Prostate gland (tissue), 2 donors: ENCODE data around the gene THBS2. TPM values are rescaled to one million over a fixed set of nuclear protein-coding genes. Genes with fewer than 3 reads are reported as not detected.
A peak's percentile ranks its signal among the peaks of the same experiment; 100 is the strongest.

ENCODE experiments used
- DNase-seq: peaks from one replicate; pipeline ENCODE4 v3.0.0-alpha.2; 2019; ENCODE audit warnings: low spot score
- H3K27ac ChIP-seq, 2 donors: fragments of 200-600 bp; sonication (generic); 2 replicates each; pipeline ENCODE4 v1.5.1; 2017 to 2019
- H3K27me3 ChIP-seq: fragments of 200-600 bp; sonication (generic); replicated peaks from 2 replicates; pipeline ENCODE4 v1.5.1; 2019; ENCODE audit not compliant: insufficient read depth
- H3K36me3 ChIP-seq, 2 donors: fragments of 200-600 bp; sonication (generic); 1 replicate in 1 of 2; 2 replicates in 1 of 2; pipeline versions ENCODE4 v1.5.1 to v1.8.1; 2017 to 2019
- H3K4me1 ChIP-seq: fragments of 200-600 bp; sonication (generic); replicated peaks from 2 replicates; pipeline ENCODE4 v1.5.1; 2019
- H3K4me3 ChIP-seq, 2 donors: fragments of 200-600 bp; sonication (generic); 2 replicates each; pipeline ENCODE4 v1.5.1; 2017 to 2019
- H3K9me3 ChIP-seq: fragments of 200-600 bp; sonication (generic); 2 replicates; pipeline ENCODE4 v1.5.1; 2017
- POLR2A ChIP-seq: fragments of 450-650 bp; IDR thresholded peaks from one replicate; pipeline ENCODE4 v1.6.1; 2016; ENCODE audit warnings: antibody characterized with exemption, mild to moderate bottlenecking
- POLR2AphosphoS5 ChIP-seq: sonication (generic); formaldehyde crosslinking; IDR thresholded peaks from one replicate; pipeline ENCODE4 v1.6.1; 2017; ENCODE audit warnings: antibody characterized with exemption
- WGBS: methylation state at CpG from one replicate; pipeline ENCODE4 v1.1.5; 2018; 5-methylcytosine and 5-hydroxymethylcytosine counted together
- intact Hi-C: fragments of 100-400 bp; cut with DNase I; formaldehyde crosslinking; loops from one replicate; pipeline ENCODE4 v1.14.2; 2022
- total RNA-seq, 2 donors: library from RNA; depleted of rRNA; stranded (reverse); fragments of >200 nt; gene quantifications; one replicate each; pipeline ENCODE4 v1.1.0, GENCODE V29; 2016
- TF ChIP-seq, protein P1 (sequence below), 4 experiments: fragments of 200-600 bp in 2 of 4; fragments of 450-650 bp in 2 of 4; sonication (generic) in 2 of 4; IDR thresholded peaks; 1 replicate in 3 of 4; 2 replicates in 1 of 4; pipeline ENCODE4 v1.5.1; 2016 to 2019; ENCODE audit warnings: antibody characterized with exemption in 4 of 4, mild to moderate bottlenecking in 2 of 4, moderate library complexity in 2 of 4

THBS2 gene
- total RNA-seq, 2 donors from 2014 or later, result 3.3 to 10.9 TPM

- 87% methylated on average over 14 of the region's 14 CpGs for WGBS
- H3K27me3 ChIP-seq, result no peaks in the 10 kb centered on the region
- intact Hi-C loops, result no loop called here
- TF ChIP-seq POLR2AphosphoS5 (no peak), POLR2A (no peak)
- TF ChIP-seq, protein P1, sequence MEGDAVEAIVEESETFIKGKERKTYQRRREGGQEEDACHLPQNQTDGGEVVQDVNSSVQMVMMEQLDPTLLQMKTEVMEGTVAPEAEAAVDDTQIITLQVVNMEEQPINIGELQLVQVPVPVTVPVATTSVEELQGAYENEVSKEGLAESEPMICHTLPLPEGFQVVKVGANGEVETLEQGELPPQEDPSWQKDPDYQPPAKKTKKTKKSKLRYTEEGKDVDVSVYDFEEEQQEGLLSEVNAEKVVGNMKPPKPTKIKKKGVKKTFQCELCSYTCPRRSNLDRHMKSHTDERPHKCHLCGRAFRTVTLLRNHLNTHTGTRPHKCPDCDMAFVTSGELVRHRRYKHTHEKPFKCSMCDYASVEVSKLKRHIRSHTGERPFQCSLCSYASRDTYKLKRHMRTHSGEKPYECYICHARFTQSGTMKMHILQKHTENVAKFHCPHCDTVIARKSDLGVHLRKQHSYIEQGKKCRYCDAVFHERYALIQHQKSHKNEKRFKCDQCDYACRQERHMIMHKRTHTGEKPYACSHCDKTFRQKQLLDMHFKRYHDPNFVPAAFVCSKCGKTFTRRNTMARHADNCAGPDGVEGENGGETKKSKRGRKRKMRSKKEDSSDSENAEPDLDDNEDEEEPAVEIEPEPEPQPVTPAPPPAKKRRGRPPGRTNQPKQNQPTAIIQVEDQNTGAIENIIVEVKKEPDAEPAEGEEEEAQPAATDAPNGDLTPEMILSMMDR (IDR thresholded peaks at IDR 0.05), result no peak
- no peaks in the 10 kb centered on the region for H3K9me3 ChIP-seq
- no peak overlapping the region for H3K27ac ChIP-seq
- no peak overlapping the region for H3K4me3 ChIP-seq
- no peaks in the 10 kb centered on the region for H3K36me3 ChIP-seq
- no peak for DNase-seq
- no peaks in the 10 kb centered on the region for H3K4me1 ChIP-seq
Observed at GRCh38 chr6:169291646-169292337, 38.1 kb upstream of the THBS2 start.

GRCh38 chr6:169291148-169291547 lies 37.5 kb upstream of the THBS2 start:
- DNase-seq, result no peak
- H3K4me3 ChIP-seq, result no peak overlapping the region
- WGBS, result 93% methylated on average over 9 of the region's 9 CpGs
- H3K4me1 ChIP-seq, result no peaks in the 10 kb centered on the region
- no peaks in the 10 kb centered on the region for H3K27me3 ChIP-seq
- H3K27ac ChIP-seq, result no peak overlapping the region
- intact Hi-C loops, result no loop called here
- no peaks in the 10 kb centered on the region for H3K9me3 ChIP-seq
- TF ChIP-seq POLR2A (no peak), POLR2AphosphoS5 (no peak)
- TF ChIP-seq, protein P1 (IDR thresholded peaks at IDR 0.05), result no peak
- no peaks in the 10 kb centered on the region for H3K36me3 ChIP-seq

DNA sequence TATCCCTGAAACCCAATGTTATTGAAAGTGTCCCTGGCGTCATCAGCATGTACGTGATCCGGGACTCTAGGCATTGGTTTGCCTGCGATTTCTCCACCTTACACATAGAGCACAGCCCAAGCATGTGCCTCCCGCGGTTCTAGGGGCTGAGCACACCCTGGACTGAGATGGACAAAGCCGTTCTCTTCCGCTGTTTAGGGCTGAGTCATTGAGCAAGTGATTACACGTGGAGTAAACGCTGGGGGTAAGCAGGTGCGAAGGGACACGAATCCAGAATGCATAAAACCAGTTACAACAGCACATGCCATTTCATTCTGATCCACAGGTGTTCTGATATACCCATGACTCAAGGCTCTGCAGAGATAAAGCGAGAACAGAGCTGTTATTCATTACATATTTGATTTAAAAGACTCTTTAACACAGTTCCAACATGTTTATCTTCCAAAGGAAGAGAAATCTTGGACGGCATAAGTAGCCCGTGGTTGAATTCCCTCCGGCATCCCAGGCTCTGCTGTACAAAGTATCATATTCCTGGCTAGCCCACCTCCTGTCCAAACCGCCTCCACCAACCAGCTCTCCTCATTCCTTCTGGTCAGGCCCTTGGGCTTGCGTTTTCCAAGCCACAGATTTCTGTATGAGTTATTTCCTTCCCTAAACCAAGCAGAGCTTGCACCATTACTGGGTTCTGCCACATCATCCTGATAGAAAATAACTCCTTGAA lies 36.1 kb upstream of the THBS2 start:
- TF ChIP-seq POLR2A (no peak), POLR2AphosphoS5 (peak; percentile 51)
- TF ChIP-seq, protein P1 (IDR thresholded peaks at IDR 0.05), result no peak
- DNase-seq, result no peak
- H3K27ac ChIP-seq, result no peak overlapping the region
- H3K27me3 ChIP-seq, result no peaks in the 10 kb centered on the region
- no peak overlapping the region for H3K4me3 ChIP-seq
- 54% methylated on average over 18 of the region's 18 CpGs for WGBS
- H3K9me3 ChIP-seq, result no peaks in the 10 kb centered on the region
- H3K4me1 ChIP-seq, result no peaks in the 10 kb centered on the region
- no peaks in the 10 kb centered on the region for H3K36me3 ChIP-seq
- intact Hi-C loops, result no loop called here

DNA sequence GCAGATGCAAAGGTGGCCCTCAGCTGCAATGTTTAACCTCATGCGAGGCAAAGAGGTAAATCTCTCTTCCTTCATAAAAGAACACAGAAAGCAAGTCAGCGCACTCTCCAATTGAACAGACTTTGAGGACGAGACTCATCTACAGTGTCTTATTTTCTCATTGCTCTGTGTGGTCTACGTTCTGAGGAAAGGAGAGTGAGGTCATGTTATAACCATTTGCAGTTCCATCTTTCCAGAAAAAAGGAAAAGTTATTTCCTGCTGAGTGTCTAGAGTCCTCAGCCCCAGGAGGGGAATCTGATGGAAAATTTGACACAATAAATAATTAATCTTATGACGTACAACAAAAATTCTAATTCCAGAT lies 35.6 kb upstream of the THBS2 start:
- H3K4me3 ChIP-seq, result no peak overlapping the region
- DNase-seq, result no peak
- no peak for TF ChIP-seq POLR2A
- TF ChIP-seq, protein P1 (IDR thresholded peaks at IDR 0.05), result no peak
- no peak for TF ChIP-seq POLR2AphosphoS5
- H3K9me3 ChIP-seq, result no peaks in the 10 kb centered on the region
- no peak overlapping the region for H3K27ac ChIP-seq
- H3K27me3 ChIP-seq, result no peaks in the 10 kb centered on the region
- no peaks in the 10 kb centered on the region for H3K4me1 ChIP-seq
- no peaks in the 10 kb centered on the region for H3K36me3 ChIP-seq
- intact Hi-C loops, result no loop called here
- 86% methylated on average over 5 of the region's 5 CpGs for WGBS

GRCh38 chr6:169288591-169288990 lies 34.9 kb upstream of the THBS2 start:
- no peak overlapping the region for H3K27ac ChIP-seq
- DNase-seq, result no peak
- no peaks in the 10 kb centered on the region for H3K4me1 ChIP-seq
- 86% methylated on average over 10 of the region's 10 CpGs for WGBS
- H3K36me3 ChIP-seq, result no peaks in the 10 kb centered on the region
- TF ChIP-seq, protein P1 (IDR thresholded peaks at IDR 0.05), result no peak
- TF ChIP-seq POLR2AphosphoS5, result no peak
- no peak for TF ChIP-seq POLR2A
- H3K27me3 ChIP-seq, result no peaks in the 10 kb centered on the region
- intact Hi-C loops, result no loop called here
- no peak overlapping the region for H3K4me3 ChIP-seq
- no peaks in the 10 kb centered on the region for H3K9me3 ChIP-seq
